NCI-H748 treated with DMSO at 0.1 percent for 48 hours (cell line): ENCODE results near the gene HK2.
"Not testable (repeated sequence)": the region's sequence is repeated elsewhere in the genome, so short reads cannot be mapped to it uniquely, and the experiment has no call there.

Source experiments
- DNase-seq: peaks from one replicate; lab custom pipeline; 2025; lab: John Stamatoyannopoulos, UW

Gene HK2

DNA sequence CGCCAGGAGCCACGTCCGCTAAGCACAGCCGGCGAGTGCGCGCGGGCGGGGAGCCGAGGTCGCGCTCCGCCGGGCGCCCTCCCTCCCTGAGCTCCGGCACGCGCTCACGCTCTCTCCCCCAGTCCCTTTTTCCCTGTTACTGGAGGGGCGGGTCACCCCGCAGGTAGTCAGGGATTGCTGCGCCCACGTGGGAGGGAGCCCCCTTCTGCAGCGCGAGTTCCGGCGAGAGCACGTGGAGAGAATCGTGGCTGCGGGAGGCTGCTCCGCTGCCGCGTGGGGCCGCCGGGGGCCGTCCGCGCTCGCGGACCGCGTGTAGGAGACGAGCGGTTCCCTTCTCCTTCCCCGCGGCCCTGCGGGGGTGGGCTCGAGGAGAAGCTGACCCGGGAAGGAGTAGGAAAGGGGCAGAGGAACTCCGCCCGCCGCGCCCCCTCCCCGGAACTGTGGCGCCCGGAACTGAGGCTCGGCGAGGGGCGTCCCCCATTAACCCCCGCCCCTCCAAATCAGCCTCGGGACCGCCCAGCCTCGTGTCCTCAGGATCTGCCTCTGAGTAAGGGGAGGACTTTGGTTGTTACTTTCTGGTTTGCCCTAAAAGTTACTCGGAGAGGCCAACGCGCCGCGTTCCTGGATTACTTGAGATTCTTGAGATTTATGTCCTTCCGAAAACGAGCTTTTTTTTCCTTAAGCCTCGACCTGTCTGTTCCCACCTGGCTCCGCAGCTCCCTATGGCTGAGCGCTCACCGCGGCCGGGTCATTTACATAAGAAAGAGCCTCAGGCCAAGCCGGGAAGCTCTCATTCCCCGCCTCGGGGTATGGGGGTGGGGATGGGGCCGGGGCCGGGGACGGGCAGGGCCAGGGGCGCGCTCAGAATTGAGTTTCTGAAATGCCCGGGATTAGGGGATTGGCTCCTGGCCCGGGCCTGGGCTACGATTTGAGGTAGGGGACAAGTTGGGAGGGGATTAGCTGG lies 1.1 kb downstream of the HK2 start:
- DNase-seq = peak; percentile 16

GRCh38 chr2:74835831-74836674 lies 2.1 kb downstream of the HK2 start:
- DNase-seq = peak; percentile 42

DNA sequence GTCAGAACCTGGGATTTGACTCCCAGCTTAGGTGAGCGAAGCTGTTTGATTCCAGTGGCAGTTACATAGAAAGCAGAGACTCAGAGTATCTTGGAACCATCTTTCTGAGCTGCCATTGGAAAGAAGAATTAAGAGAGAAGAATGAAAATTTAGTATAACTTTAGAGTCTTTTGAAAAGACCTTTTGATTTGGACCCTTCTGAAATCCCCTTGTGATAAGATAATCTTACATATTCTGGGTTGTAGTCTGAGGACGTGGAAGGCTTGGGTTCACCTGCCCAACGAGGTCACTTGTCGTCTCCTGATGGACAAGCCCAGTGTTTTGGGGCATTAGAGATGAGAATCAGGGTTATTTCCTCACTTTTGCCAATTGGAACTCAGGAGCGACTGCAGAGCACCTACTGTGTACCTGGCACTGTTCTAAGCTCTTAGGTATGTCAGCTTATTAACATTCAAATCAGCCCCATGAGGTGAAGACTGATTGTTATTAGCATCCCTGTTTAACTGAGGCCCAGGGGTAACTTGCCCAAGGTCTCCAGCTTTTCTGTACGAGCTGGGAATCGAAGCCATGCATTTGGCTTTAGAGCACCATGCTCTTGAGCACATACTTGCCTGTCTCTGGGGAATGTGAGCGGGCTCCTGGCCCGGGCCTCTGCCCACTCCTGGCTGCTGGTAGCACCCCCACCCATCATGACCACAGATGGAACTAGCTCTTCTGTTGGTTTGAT lies 2.9 kb downstream of the HK2 start:
- no peak for DNase-seq

DNA sequence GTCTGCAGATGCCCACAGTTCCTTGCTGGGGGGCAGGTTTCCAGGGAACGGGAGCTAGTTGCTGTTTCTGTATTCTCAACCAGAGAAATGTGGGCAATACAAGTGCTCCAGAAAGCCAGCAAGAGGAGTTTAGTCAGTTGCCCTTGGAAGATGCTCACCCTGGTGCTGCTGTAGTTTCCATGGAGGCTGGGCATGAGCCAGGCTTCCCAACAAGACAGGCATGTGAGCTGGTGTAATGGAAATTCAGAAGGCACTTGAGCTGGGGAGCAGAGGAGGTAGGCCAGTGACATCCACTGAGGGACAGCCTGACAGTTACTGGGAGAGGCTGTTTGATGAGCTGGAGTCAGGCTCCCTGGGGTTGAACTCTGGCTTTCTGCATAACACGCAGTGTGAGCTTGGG lies 7.7 kb downstream of the HK2 start:
- DNase-seq = no peak

DNA sequence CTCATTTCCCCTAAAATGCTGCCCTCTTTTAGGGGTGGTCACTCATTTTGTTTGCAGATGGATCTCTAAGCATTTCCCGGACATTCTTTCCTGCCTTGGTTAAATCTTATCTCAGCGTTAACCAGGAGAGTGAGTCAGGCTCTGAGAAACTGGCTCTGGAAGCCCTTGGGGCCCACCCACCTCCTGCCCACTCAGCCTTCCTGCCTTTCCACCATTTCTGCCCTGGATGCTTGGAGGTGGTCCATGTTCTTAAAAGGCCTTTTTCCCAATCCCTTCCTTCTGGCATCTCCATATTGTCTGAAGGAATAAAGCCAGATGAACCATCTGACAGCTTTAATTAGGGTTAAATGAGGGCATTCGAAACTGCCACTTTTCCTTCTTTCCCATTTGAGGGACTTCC lies 9.5 kb downstream of the HK2 start:
- DNase-seq = no peak

DNA sequence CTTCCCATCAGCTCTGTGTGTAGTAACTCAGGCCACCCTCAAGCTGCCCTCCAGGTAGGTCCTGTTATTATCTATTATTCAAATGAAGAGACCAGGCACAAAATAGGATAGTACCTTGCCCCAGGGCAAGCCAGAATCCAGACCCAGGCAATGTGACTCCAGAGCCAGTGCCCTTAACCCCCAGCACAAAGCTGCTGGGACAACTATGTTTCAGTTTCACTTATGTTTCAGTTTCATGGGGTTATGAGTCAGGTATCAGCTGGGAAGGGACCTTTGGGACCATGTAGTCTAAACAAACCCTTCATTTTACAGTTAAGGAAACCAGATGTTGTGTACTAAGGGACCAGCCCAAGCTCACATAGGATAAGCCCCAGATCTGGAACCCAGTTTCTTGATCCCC lies 10.0 kb downstream of the HK2 start:
- no peak for DNase-seq

GRCh38 chr2:74844752-74845151 lies 10.8 kb downstream of the HK2 start:
- DNase-seq = no peak

DNA sequence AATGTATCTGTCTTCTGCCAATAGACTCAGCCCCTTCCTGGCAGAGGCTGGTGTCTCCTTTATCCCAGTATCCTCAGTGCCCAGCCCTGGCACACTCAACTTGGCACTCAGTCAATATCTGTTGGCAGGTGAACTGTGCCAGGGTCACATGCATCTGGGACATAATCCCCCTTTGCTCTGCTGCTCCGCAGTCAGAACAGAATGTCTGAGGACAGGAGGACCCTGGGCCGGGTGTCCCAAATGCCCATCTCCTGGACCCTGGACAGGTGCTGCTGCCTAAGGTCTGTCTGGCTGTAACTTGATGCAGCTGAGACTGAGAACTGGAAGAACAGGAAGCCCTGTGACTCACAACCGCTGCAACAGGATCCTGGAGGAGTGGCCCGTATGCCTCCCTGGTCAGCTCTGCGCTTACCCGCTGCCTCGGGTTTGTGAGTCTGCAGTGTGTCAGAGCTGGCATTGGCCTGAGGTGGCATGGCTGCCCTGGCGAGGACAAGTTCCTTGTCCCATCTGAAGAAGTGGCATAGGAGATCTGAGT lies 11.4 kb downstream of the HK2 start:
- DNase-seq = no peak

GRCh38 chr2:74845991-74846390 lies 12.1 kb downstream of the HK2 start:
- no peak for DNase-seq

DNA sequence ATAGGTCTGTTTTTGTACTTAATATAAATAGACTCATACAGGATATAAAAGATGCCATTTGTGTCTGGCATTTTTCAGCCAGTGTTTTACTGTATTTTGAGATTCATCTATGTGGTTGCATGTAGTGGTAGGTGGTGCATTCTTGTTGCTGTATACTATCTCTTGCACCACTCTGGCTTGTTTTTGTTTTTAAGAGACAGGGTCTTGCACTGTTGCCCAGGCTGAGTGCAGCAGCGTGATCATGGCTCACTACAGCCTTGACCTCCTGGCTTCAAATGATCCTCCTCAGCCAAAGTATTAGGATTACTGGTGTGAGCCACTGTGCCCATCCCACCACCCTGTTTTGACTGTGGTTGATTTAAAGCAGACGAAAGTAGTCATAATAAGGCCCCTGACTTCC lies 12.6 kb downstream of the HK2 start:
- DNase-seq = no peak

- DNase-seq = no peak
Observed at GRCh38 chr2:74847070-74847858, 13.3 kb downstream of the HK2 start.

- no peak for DNase-seq
Observed at GRCh38 chr2:74849228-74849892, 15.4 kb downstream of the HK2 start.

GRCh38 chr2:74850496-74851190 lies 16.7 kb downstream of the HK2 start:
- DNase-seq = no peak

DNA sequence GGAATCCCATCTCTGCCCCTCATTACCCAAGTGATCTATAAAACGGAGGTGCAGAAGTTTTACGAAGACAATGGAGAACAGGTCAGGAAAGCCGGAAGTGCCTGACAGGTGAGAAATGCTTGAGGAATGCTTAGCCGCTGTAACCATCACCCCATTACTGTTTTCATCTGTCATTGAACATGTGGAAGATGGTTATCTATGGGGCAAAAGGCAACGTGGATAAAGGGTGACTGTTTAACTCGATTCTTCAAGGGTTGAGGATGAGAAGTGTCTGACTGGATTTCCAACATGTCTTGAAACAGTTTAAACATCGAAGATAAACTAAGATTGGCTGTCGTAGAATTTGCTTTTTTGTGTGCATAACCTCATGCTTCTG lies 17.3 kb downstream of the HK2 start:
- DNase-seq = no peak

DNA sequence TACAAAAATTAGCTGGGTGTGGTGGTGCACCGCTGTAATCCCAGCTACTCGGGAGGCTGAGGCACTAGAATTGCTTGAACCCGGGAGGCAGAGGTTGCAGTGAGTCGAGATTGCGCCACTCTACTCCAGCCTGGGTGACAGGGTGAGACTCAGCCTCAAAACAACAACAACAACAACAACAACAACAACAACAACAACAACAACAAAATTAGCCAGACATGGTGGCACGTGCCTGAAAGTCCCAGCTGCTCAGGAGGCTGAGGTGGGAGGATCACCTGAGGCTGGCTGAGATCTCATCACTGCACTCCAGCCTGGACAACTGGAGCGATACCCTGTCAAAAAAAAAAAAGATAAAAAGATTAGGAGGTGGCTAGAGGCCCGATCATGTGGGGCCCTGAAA lies 19.4 kb downstream of the HK2 start:
- not testable (repeated sequence) for DNase-seq

GRCh38 chr2:74854401-74854800 lies 20.5 kb downstream of the HK2 start:
- no peak for DNase-seq

- not testable (repeated sequence) for DNase-seq
Observed at GRCh38 chr2:74855114-74855707, 21.3 kb downstream of the HK2 start.

DNA sequence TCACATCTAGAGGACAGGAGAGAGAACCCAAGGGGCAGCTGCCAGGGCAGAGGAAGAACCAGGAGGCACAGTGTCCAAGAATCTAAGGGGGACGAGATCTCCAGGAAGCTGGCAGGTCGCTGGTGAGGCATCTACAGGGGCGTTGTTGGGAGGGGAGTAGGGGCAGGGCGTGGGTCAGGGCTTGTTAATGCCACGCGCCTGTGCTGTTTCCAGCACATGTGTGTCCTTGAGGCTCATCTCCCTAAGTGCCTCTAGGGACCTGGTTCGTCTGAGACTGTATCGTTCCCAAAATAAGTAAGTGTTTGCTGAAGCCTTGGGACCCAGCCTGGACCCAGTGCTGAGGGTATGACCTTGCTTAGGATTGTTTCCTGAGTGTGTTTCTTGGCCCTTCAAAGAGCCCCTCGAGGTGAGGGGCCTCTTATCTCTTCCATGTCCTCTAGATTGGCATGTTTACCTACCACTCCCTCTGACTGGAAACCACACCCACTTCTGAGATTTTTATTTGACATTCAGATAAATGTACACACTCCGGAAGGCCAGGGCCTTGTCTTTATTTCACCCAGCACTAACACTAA lies 22.2 kb downstream of the HK2 start:
- no peak for DNase-seq

DNA sequence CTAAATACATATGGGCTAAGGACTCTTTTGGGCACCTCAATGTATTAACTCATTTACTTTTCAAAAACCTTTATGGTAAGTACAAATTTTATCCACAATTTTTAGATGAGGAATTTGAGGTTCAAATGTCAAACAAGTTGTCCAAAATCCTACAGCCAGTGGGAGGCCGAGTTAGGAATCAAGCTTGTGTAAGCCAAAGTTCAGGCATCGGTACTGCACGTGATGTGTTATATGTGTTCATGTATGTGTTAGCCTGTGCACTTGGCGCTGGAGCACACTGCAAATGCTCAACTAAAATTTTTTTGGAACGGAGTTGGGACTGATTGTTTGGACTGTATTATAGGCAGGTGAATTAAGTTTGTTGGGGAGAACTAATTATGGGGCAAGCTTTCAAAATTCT lies 22.7 kb downstream of the HK2 start:
- no peak for DNase-seq
